Amniotic stem cell (primary cell): ENCODE results near the gene HIBCH.
"Not testable (repeated sequence)": the region's sequence is repeated elsewhere in the genome, so short reads cannot be mapped to it uniquely, and the experiment has no call there.

Source experiments
- DNase-seq: peaks from one replicate; lab custom pipeline; 2025; lab: John Stamatoyannopoulos, UW

Gene HIBCH

DNA sequence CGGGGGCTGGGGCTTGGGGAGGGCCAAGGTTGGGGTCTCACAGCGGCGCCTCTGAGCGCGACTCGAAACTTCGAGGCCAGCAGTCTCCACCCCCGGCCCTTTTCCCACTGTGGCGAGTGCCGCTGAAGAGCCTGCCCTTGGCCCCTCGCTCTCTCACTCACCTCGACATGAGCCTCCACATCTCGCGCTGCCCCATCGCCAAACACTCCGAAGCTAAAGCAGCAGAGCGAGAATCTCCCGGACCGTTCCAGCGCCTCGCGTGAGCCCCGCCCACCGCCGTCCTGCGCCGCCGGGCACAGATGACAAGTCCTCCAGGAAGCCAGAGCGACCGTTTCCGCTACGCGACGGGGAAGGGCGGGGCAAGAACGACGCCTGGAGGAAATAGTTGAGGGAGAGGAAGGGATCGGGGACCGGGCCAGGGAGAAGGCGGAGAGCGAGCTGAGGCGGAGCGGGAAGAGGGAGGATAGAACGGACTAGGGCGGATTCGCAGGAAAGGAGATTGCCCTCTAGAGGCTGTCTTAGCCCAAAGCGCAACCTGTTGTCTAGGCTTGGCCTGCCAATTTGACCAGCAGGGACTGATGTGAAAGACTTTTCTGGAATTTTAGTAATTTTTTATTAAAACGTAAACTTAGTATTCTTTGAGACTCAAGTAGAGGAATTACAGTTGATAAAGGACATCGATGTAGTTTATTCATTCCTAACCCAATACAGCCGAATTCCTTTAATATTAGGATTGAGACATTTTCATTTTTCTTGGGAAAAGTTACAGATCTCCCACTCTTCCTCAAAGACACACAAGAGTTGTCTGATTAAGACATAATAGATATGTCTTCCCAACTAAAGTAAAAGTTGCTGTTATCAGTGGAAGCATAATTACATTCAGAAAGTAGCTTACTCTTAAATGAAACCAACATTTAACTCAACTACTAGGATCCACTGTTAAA is at the start of gene HIBCH:
Gene HIBCH, minus strand, starts transcription at position 272 of the 944 bp plus-strand sequence. Its CDS starts 76 bp downstream, at position 196.
- DNase-seq: peak; percentile 97

GRCh38 chr2:190367091-190367490 is 47.5 kb upstream of the HIBCH start:
- no peak for DNase-seq

DNA sequence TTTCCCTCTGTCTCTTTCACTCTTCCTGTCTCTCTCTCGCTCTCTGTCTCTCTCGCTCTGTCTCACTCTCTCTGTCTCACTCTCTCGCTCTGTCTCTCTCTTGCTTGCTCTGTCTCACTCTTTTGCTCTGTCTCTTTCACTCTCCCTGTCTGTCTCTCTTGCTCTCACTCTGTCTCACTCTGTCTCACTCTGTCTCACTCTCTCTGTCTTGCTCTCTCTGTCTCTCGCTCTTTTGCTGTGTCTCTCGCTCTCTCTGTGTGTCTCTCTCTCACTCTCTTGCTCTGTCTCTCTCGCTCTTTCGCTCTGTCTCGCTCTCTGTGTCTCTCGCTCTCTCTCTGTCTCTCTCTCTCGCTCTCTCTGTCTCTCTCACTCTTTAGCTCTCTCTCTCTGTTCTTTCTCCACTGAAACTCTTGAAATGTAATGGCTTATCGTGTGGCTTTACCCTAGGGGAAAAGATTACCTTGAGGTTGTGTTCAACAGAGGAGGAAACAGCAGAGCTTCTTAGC is 46.7 kb upstream of the HIBCH start:
- no peak for DNase-seq

GRCh38 chr2:190365499-190366204 is 46.0 kb upstream of the HIBCH start:
- no peak for DNase-seq

DNA sequence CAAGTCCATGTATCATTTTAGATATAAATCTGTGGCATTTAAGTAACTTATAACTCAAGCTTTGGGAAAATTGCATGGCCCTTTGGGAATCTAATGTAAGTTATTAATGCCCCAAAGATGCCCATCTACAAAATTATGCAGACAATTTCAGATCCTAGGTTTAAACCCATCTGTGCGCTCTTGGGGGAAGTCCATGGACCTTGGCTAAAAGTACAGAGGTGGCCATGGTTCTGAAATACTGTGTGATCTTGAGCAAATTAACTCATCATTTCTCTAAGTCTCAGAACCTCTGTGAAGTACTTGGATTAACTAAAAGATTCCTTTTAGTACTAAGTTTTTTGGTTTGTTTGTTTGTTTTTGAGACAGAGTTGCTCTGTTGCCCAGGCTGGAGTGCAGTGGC is 43.3 kb upstream of the HIBCH start:
- no peak for DNase-seq

- no peak for DNase-seq
Observed at GRCh38 chr2:190361572-190361971, 41.9 kb upstream of the HIBCH start.

DNA sequence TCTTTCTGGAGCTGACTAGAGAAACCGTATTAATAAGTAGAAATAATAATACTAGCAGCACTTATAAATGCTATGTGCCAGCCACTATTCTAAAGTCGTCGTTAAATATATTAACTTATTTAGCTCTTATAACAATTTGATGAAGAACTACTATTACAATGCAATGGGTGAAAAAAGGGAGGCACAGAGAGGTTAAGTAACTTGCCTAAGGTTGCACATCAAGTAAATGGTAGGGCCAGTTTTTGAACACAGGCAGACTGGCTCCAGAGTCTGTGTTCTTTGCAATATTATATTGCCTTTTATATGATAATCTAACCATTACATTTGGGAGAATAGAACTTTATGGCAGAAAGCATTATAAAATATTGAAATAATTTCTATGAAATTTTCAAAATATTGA is 41.3 kb upstream of the HIBCH start:
- DNase-seq: no peak

GRCh38 chr2:190360561-190360960 is 40.9 kb upstream of the HIBCH start:
- DNase-seq: no peak

DNA sequence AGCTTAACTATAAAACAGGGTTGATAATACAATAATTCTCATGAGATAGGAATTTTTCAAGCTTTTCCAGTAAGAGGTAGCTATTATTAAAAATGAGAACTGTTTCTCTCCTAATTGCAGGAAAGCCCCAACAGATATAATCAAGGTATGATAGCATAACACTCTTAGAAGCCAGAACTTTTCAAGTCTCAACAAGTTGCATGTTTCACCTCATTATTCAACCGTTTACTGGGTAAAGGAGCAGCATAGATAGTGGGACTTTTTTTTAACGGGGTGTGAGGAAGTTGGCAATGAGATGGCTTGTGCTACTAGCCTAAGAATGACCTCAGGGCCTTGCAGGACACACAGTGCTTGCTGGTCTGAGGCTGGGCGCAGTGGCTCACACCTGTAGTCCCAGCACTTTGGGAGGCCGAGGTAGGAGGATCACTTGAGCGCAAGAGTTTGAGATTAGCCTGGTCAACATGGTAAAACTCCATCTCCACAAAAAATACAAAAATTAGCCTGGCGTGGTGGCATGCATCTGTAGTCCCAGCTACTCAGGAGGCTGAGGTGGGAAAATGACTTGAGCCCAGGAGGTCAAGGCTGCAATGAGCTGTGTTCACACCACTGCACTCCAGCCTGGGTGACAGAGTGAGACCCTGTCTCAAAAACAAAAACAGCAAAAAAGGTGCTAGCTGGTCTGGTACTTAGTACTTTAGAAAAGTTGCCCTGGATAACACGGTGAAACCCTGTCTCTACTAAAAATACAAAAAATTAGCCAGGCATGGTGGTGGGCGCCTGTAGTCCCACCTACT is 39.2 kb upstream of the HIBCH start:
- DNase-seq: not testable (repeated sequence)

DNA sequence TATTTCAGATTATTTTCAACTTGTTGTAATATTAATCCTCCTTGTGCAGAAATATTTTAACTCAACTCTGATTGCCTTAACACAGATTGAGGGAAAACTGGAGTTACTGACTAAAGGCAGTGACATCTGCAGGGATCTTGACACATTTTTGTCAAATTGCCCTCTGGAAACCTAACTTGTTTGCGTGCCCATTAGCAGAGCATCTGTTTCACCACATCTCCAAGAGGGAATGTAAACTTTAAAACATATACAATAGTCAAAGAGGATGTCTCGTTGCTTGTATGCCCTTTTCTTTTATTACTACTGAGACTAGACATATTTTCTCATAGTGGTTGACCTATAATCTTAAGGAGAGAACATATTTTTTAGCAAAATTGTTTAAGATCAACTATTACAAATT is 38.0 kb upstream of the HIBCH start:
- DNase-seq: no peak

DNA sequence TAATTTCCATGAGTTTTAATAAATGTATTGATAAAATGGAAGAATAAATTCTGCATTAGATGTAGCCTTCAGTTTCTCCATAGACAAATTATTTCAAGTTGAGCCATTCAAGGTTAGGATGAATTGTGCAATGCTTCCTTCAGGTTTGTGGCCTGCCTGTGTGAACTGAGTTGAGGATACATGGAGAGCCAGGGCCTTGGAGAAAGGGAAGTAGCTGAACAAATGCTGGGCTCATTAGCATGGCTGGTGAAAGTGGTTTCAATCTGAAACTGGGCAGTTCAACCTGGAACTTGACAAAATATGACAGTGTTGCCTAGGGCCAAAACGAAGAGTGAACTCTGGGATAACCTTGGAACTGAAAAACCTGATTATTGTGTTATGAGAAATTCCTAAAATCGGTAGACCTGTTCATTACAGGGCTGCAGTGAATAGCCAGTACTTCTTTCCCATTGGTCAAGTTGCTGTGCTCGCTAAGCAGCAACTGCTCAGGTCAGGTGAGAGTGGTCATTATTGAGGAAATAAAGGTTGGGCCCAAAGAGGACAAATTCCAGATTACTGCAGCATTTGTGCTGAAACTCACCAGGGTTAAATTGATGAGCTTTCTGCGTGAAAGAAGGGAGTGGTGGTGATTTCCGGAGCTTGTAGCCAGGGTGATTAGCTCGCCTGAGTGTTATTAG is 36.5 kb upstream of the HIBCH start:
- DNase-seq: no peak

- no peak for DNase-seq
Observed at GRCh38 chr2:190354003-190354690, 34.5 kb upstream of the HIBCH start.

- DNase-seq: no peak
Observed at GRCh38 chr2:190353537-190353899, 33.9 kb upstream of the HIBCH start.

GRCh38 chr2:190352668-190353536 is 33.3 kb upstream of the HIBCH start:
- DNase-seq: no peak

- no peak for DNase-seq
Observed at GRCh38 chr2:190351955-190352354, 32.3 kb upstream of the HIBCH start.

- DNase-seq: no peak
Observed at GRCh38 chr2:190350371-190350770, 30.7 kb upstream of the HIBCH start.

DNA sequence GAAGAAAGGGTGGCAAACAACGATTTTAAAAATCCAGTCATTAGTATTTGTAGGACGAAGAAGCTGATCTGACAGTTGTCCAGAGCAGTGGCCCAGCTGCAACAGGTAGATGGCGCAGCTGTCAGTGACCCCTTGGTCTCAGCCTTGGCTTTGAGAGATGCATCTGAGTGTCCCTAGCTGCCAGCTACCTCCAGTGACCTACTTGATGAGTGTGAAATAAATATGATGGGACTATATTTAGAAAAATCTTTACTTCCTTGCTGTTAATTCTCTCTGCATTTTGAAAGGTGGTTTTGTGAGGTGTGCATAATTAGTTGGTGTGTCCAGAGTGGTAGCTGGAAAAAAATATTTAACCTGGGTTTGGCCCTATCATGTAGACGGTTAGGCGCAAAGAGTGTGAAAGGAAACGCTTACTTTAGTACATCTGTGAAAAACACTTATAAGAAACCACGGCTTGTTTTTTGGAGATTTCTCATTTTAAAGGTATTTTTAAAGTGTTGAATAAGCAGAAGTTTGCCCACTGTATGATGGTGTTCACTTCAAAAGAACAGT is 24.7 kb upstream of the HIBCH start:
- no peak for DNase-seq

GRCh38 chr2:190343536-190344275 is 24.1 kb upstream of the HIBCH start, which contains the start of gene INPP1:
Gene INPP1 (plus strand): TSS chr2:190343589. CDS start chr2:190360103, 16,514 bp downstream.
- DNase-seq: peak; percentile 47

GRCh38 chr2:190343089-190343535 is 23.5 kb upstream of the HIBCH start:
- DNase-seq: no peak
